A673 (cell line): Measurements from ENCODE around the gene TCERG1L. TPM values are rescaled to one million over a fixed set of nuclear protein-coding genes. Genes with fewer than 3 reads are reported as not detected.

Experiments used
- BruUV-seq: library from RNA; stranded (reverse); fragments of 400-500 nt; replicated peaks from 2 replicates; lab custom pipeline; 2021; lab: Mats Ljungman, UMichigan
- CTCF ChIA-PET: fragments of 300-600 bp; sonication (Branson Sonifier 250); formaldehyde crosslinking; loops from one replicate; lab custom pipeline; 2022; ENCODE audit warnings: antibody characterized with exemption; lab: Charles Lee
- POLR2A ChIA-PET: fragments of 300-600 bp; sonication (Branson Sonifier 250); formaldehyde crosslinking; loops from one replicate; lab custom pipeline; 2022; ENCODE audit warnings: antibody characterized with exemption; ENCODE audit not compliant: low non-redundant PET; lab: Charles Lee
- DNase-seq: peaks from one replicate; pipeline ENCODE4 v3.0.0-alpha.2; 2015; ENCODE audit warnings: low spot score
- H3K27ac ChIP-seq: fragments of 200-600 bp; sonication (generic); 2 replicates; pipeline ENCODE4 v1.5.1; 2016; ENCODE audit warnings: mixed run types, low read depth, mild to moderate bottlenecking, mixed read lengths, antibody characterized with exemption, low read length; ENCODE audit not compliant: poor library complexity, severe bottlenecking
- H3K27me3 ChIP-seq: fragments of 200-600 bp; sonication (generic); replicated peaks from 2 replicates; pipeline ENCODE4 v1.6.1; 2017; ENCODE audit warnings: mixed run types, low read depth, mild to moderate bottlenecking, mixed read lengths, antibody characterized with exemption, low read length; ENCODE audit not compliant: insufficient read depth, poor library complexity
- H3K36me3 ChIP-seq: fragments of 200-600 bp; sonication (generic); 2 replicates; pipeline ENCODE4 v1.6.1; 2016; ENCODE audit warnings: mixed run types, mild to moderate bottlenecking, mixed read lengths, antibody characterized with exemption, low read length; ENCODE audit not compliant: insufficient read depth, poor library complexity, severe bottlenecking
- H3K4me1 ChIP-seq: fragments of 200-600 bp; sonication (generic); 2 replicates; pipeline ENCODE4 v1.6.1; 2017; ENCODE audit warnings: mixed run types, mild to moderate bottlenecking, mixed read lengths, antibody characterized with exemption, low read length; ENCODE audit not compliant: insufficient read depth, poor library complexity, severe bottlenecking
- H3K4me3 ChIP-seq: fragments of 200-600 bp; sonication (generic); 2 replicates; pipeline ENCODE4 v1.5.1; 2016; ENCODE audit warnings: low read depth, mixed run types, mild to moderate bottlenecking, mixed read lengths, low read length; ENCODE audit not compliant: poor library complexity, severe bottlenecking
- H3K9me3 ChIP-seq: fragments of 200-600 bp; sonication (generic); 2 replicates; pipeline ENCODE4 v1.6.1; 2016; ENCODE audit warnings: mixed run types, low read depth, mild to moderate bottlenecking, mixed read lengths, antibody characterized with exemption, low read length; ENCODE audit not compliant: poor library complexity, severe bottlenecking
- CTCF ChIP-seq: fragments of 300-800, 200-600 bp; sonication (generic); conservative IDR thresholded peaks from 2 replicates; pipeline ENCODE4 v1.5.1; 2017; ENCODE audit warnings: low read depth, mild to moderate bottlenecking, antibody characterized with exemption, low read length, moderate library complexity, mixed read lengths
- EZH2 ChIP-seq: fragments of 200-600 bp; sonication (generic); IDR thresholded peaks from 2 replicates; pipeline ENCODE4 v1.6.1; 2017; ENCODE audit warnings: borderline replicate concordance, low read depth, mild to moderate bottlenecking, mixed read lengths, antibody characterized with exemption, low read length; ENCODE audit not compliant: poor library complexity, severe bottlenecking
- intact Hi-C: fragments of 100-400 bp; cut with micrococcal nuclease; formaldehyde crosslinking; loops from one replicate; pipeline ENCODE4 v1.10.0; 2022; ENCODE audit not compliant: unreplicated experiment
- total RNA-seq: library from RNA; stranded (reverse); gene quantifications from 2 replicates; pipeline ENCODE4 v1.2.3, GENCODE V29; 2021

TCERG1L gene
- total RNA-seq, 1 experiment from 2014 or later = 16.3 TPM

GRCh38 chr10:131207176-131207575 is 104.3 kb downstream of the TCERG1L start:
- TF ChIP-seq EZH2 (no peak), CTCF (no peak)
- BruUV-seq = no TSS peak
- H3K27ac ChIP-seq = no peak overlapping the region
- no peak overlapping the region for H3K4me3 ChIP-seq
- H3K9me3 ChIP-seq = no peaks in the 10 kb centered on the region
- H3K36me3 ChIP-seq = no peaks in the 10 kb centered on the region
- CTCF ChIA-PET = no interaction called here
- no peaks in the 10 kb centered on the region for H3K4me1 ChIP-seq
- DNase-seq = no peak
- POLR2A ChIA-PET = no interaction called here
- no peaks in the 10 kb centered on the region for H3K27me3 ChIP-seq
- intact Hi-C loops = no loop called here

GRCh38 chr10:131206111-131206995 is 105.2 kb downstream of the TCERG1L start:
- ChIA-PET POLR2A (no interaction called here), CTCF (no interaction called here)
- Histone ChIP-seq H3K27ac (no peak overlapping the region), H3K27me3 (no peaks in the 10 kb centered on the region), H3K4me3 (no peak overlapping the region), H3K4me1 (no peaks in the 10 kb centered on the region), H3K9me3 (no peaks in the 10 kb centered on the region), H3K36me3 (no peaks in the 10 kb centered on the region)
- no peak for DNase-seq
- BruUV-seq = no TSS peak
- TF ChIP-seq EZH2 (no peak), CTCF (no peak)
- intact Hi-C loops = no loop called here

GRCh38 chr10:131205556-131205955 is 106.0 kb downstream of the TCERG1L start:
- Histone ChIP-seq H3K27me3 (no peaks in the 10 kb centered on the region), H3K27ac (no peak overlapping the region), H3K4me1 (no peaks in the 10 kb centered on the region), H3K9me3 (no peaks in the 10 kb centered on the region), H3K4me3 (no peak overlapping the region), H3K36me3 (no peaks in the 10 kb centered on the region)
- BruUV-seq = no TSS peak
- intact Hi-C loops = no loop called here
- ChIA-PET CTCF (no interaction called here), POLR2A (no interaction called here)
- TF ChIP-seq EZH2 (no peak), CTCF (no peak)
- DNase-seq = no peak
